Naive B cell (primary cell): ENCODE data around the gene KHK. TPM values are rescaled to one million over a fixed set of nuclear protein-coding genes. Genes with fewer than 3 reads are reported as not detected.
A peak's percentile ranks its signal among the peaks of the same experiment; 100 is the strongest.

Experiments
- ATAC-seq, 2 donors: fragments of 150-1000 bp; cut with Tn5 transposase; 2 replicates each; pipeline ENCODE4 v1.10.0; 2021; ENCODE audit warnings: low read depth in 2 of 2, mild to moderate bottlenecking in 2 of 2, moderate library complexity in 2 of 2
- DNase-seq: peaks from one replicate; pipeline ENCODE4 v3.0.0; 2022
- H3K27ac Mint-ChIP-seq, 6 donors: one replicate each; pipeline ENCODE4 v1.8.0; 2020 to 2022; ENCODE audit warnings: mild to moderate bottlenecking in 6 of 6, mixed read lengths in 6 of 6, moderate library complexity in 5 of 6, inconsistent platforms in 2 of 6
- H3K27me3 Mint-ChIP-seq, 3 donors: one replicate each; pipeline ENCODE4 v1.8.0; 2021 to 2022; ENCODE audit warnings: mixed read lengths in 3 of 3, mild to moderate bottlenecking in 1 of 3
- H3K36me3 Mint-ChIP-seq, 2 donors: one replicate each; pipeline ENCODE4 v1.8.0; 2020 to 2022; ENCODE audit warnings: mixed read lengths in 2 of 2, inconsistent platforms in 1 of 2, mild to moderate bottlenecking in 1 of 2
- H3K4me1 Mint-ChIP-seq, 3 donors: one replicate each; pipeline ENCODE4 v1.8.0; 2020 to 2022; ENCODE audit warnings: mixed read lengths in 3 of 3, inconsistent platforms in 1 of 3, mild to moderate bottlenecking in 1 of 3, moderate library complexity in 1 of 3
- H3K4me3 Mint-ChIP-seq, 8 donors: one replicate each; pipeline ENCODE4 v1.8.0; 2020 to 2022; ENCODE audit warnings: mild to moderate bottlenecking in 8 of 8, mixed read lengths in 8 of 8, moderate library complexity in 8 of 8, inconsistent platforms in 2 of 8
- H3K9me3 Mint-ChIP-seq, 7 donors: one replicate each; pipeline ENCODE4 v1.8.0; 2020 to 2022; ENCODE audit warnings: mixed read lengths in 7 of 7, mild to moderate bottlenecking in 5 of 7, inconsistent platforms in 2 of 7, moderate library complexity in 1 of 7
- polyA plus RNA-seq, 6 donors: library from polyadenylated mRNA; unstranded; fragments of 300-500 nt; fragmentation: Illumina TruSeq; gene quantifications; one replicate each; pipeline ENCODE4 v1.2.3, GENCODE V29; 2021; ENCODE audit warnings: low read depth in 6 of 6

The KHK gene
- polyA plus RNA-seq, 6 donors from 2014 or later, result 3.3 to 8.9 (median 5.6) TPM

- ATAC-seq (no peak), DNase-seq (no peak)
- no peaks in the 10 kb centered on the region for H3K9me3 Mint-ChIP-seq
- H3K4me3 Mint-ChIP-seq, result peak overlapping the region in 5 of 8 donors; percentile 30 to 84 (median 55)
- no peaks in the 10 kb centered on the region for H3K36me3 Mint-ChIP-seq
- no peak overlapping the region for H3K27ac Mint-ChIP-seq
- H3K4me1 Mint-ChIP-seq, result peaks cover 3 to 12% (median 10%) of the 10 kb centered on the region in 3 donors
- H3K27me3 Mint-ChIP-seq, result no peaks in the 10 kb centered on the region
Measured at GRCh38 chr2:27088634-27089033, 2.1 kb downstream of the KHK start.

- Mint-ChIP-seq H3K36me3 (no peaks in the 10 kb centered on the region), H3K4me3 (peak overlapping the region in 1 of 8 donors; percentile 84), H3K9me3 (no peaks in the 10 kb centered on the region), H3K27ac (no peak overlapping the region), H3K27me3 (no peaks in the 10 kb centered on the region), H3K4me1 (peaks cover 3 to 12% (median 10%) of the 10 kb centered on the region in 3 donors)
- no peak for DNase-seq
- ATAC-seq, result no peak
Measured at GRCh38 chr2:27089111-27089954, 2.8 kb downstream of the KHK start.

GRCh38 chr2:27091746-27092695 lies 5.4 kb downstream of the KHK start:
- Mint-ChIP-seq H3K27ac (no peak overlapping the region), H3K9me3 (no peaks in the 10 kb centered on the region), H3K27me3 (no peaks in the 10 kb centered on the region), H3K36me3 (no peaks in the 10 kb centered on the region), H3K4me1 (peaks cover 15 to 23% (median 18%) of the 10 kb centered on the region in 3 donors), H3K4me3 (no peak overlapping the region)
- ATAC-seq (no peak), DNase-seq (no peak)

GRCh38 chr2:27092696-27093429 lies 6.3 kb downstream of the KHK start:
- H3K4me1 Mint-ChIP-seq, result peaks cover 14 to 20% (median 15%) of the 10 kb centered on the region in 3 donors
- DNase-seq (no peak), ATAC-seq (no peak)

GRCh38 chr2:27093430-27094352 lies 7.1 kb downstream of the KHK start:
- H3K27ac Mint-ChIP-seq, result peak overlapping the region in 1 of 6 donors; percentile 65
- no peaks in the 10 kb centered on the region for H3K27me3 Mint-ChIP-seq
- peak overlapping the region in 3 of 8 donors; percentile 8 to 51 (median 47) for H3K4me3 Mint-ChIP-seq
- DNase-seq, result no peak
- no peaks in the 10 kb centered on the region for H3K9me3 Mint-ChIP-seq
- peaks cover 14 to 17% (median 15%) of the 10 kb centered on the region in 3 donors for H3K4me1 Mint-ChIP-seq
- H3K36me3 Mint-ChIP-seq, result no peaks in the 10 kb centered on the region
- ATAC-seq, result no peak

More at GRCh38 chr2:27092696-27093429, 6.3 kb downstream of the KHK start:
- Mint-ChIP-seq H3K36me3 (no peaks in the 10 kb centered on the region), H3K27ac (peak overlapping the region in 2 of 6 donors; percentile 49 to 65), H3K27me3 (no peaks in the 10 kb centered on the region), H3K4me3 (no peak overlapping the region), H3K9me3 (no peaks in the 10 kb centered on the region)

- peaks cover 0 to 3% of the 10 kb centered on the region in 2 donors for H3K36me3 Mint-ChIP-seq
- H3K27me3 Mint-ChIP-seq, result no peaks in the 10 kb centered on the region
- no peak for ATAC-seq
- H3K27ac Mint-ChIP-seq, result no peak overlapping the region
- peaks cover 14 to 17% (median 15%) of the 10 kb centered on the region in 3 donors for H3K4me1 Mint-ChIP-seq
- H3K4me3 Mint-ChIP-seq, result peak overlapping the region in 1 of 8 donors; percentile 8
- no peaks in the 10 kb centered on the region for H3K9me3 Mint-ChIP-seq
- no peak for DNase-seq
Measured at GRCh38 chr2:27094353-27094984, 7.9 kb downstream of the KHK start.

GRCh38 chr2:27095427-27095744 lies 8.8 kb downstream of the KHK start:
- no peaks in the 10 kb centered on the region for H3K9me3 Mint-ChIP-seq
- no peak for ATAC-seq
- no peak for DNase-seq
- H3K4me1 Mint-ChIP-seq, result peaks cover 14 to 17% (median 15%) of the 10 kb centered on the region in 3 donors
- H3K4me3 Mint-ChIP-seq, result peak overlapping the region in 7 of 8 donors; percentile 25 to 81 (median 68)
- H3K36me3 Mint-ChIP-seq, result peaks cover 0 to 3% of the 10 kb centered on the region in 2 donors
- no peaks in the 10 kb centered on the region for H3K27me3 Mint-ChIP-seq
- peak overlapping the region in 1 of 6 donors; percentile 14 for H3K27ac Mint-ChIP-seq

GRCh38 chr2:27095745-27096651 lies 9.4 kb downstream of the KHK start:
- Mint-ChIP-seq H3K36me3 (peaks cover 0 to 3% of the 10 kb centered on the region in 2 donors), H3K4me1 (peaks cover 14 to 17% (median 15%) of the 10 kb centered on the region in 3 donors), H3K9me3 (no peaks in the 10 kb centered on the region), H3K4me3 (peak overlapping the region; percentile 55 to 91 (median 80)), H3K27me3 (no peaks in the 10 kb centered on the region), H3K27ac (peak overlapping the region in 1 of 6 donors; percentile 44)
- DNase-seq (peak; percentile 35), ATAC-seq (peak; percentile 87 to 88)

GRCh38 chr2:27096748-27097297 lies 10.3 kb downstream of the KHK start:
- H3K27me3 Mint-ChIP-seq, result no peaks in the 10 kb centered on the region
- peaks cover 0 to 3% of the 10 kb centered on the region in 2 donors for H3K36me3 Mint-ChIP-seq
- H3K9me3 Mint-ChIP-seq, result no peaks in the 10 kb centered on the region
- no peak overlapping the region for H3K27ac Mint-ChIP-seq
- peaks cover 14 to 17% (median 15%) of the 10 kb centered on the region in 3 donors for H3K4me1 Mint-ChIP-seq
- H3K4me3 Mint-ChIP-seq, result peak overlapping the region in 5 of 8 donors; percentile 19 to 81 (median 68)
- DNase-seq (no peak), ATAC-seq (no peak)

GRCh38 chr2:27097341-27097740 lies 10.8 kb downstream of the KHK start:
- Mint-ChIP-seq H3K4me3 (peak overlapping the region in 1 of 8 donors; percentile 12), H3K9me3 (no peaks in the 10 kb centered on the region), H3K27me3 (no peaks in the 10 kb centered on the region), H3K4me1 (peaks cover 14 to 17% (median 15%) of the 10 kb centered on the region in 3 donors), H3K36me3 (peaks cover 0 to 3% of the 10 kb centered on the region in 2 donors), H3K27ac (no peak overlapping the region)
- DNase-seq (no peak), ATAC-seq (no peak)
